Upper lobe of left lung (tissue), 4 donors: ENCODE results near the gene MRPS2.

Source experiments
- CTCF ChIP-seq, 6 experiments: fragments of 450-650 bp in 4 of 6; fragments of 200-600 bp in 2 of 6; sonication (generic) in 2 of 6; IDR thresholded peaks; one replicate each; pipeline ENCODE4 v1.5.1; 2016 to 2019; ENCODE audit warnings: antibody characterized with exemption in 6 of 6
- EP300 ChIP-seq, 4 donors: sonication (generic); formaldehyde crosslinking; IDR thresholded peaks; one replicate each; pipeline ENCODE4 v1.5.1; 2017; ENCODE audit warnings: antibody characterized with exemption in 4 of 4, control low read depth in 2 of 4

DNA sequence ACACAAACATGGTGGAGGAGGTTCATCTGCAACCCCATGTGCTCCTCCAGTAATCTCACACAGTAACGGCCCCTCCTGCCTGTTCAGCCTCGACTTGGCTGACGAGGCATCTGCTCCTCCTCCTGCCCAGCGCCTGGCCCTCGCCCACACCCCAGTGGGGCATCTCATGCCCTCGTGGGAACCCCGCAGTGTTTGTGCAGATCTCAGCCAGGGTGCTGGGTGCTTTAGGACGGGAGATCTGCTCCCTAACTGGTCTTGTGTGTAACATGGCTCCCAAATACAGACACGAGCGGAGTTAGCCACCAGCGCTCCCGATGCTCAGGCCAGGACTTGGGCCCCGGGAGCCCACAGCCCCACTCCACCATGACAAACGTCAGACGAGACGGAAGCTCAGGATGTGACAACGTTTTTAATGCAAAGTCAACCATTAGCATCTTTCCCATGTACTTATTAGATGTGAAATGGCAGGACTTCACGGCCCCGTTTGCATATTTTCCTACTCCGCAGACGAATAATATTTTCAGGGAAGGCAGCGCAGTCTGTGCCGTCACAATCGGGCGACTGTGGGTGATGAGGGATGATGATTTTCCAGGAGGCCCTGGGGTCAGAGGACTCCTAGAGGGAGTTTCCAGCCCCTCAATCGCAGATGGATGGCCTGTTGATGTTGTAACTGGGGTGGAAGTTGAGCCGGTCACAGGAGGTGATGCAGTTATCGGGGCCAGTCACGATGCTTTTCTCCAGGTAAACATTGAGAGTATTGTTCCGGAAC, 5.5 kb upstream of the MRPS2 start:
- TF ChIP-seq EP300 (IDR thresholded peaks at IDR 0.05): no peak
- no peak for TF ChIP-seq CTCF (IDR thresholded peaks at IDR 0.05)
